Liver (tissue), 9 donors: ENCODE results near the gene NBAS. TPM values are rescaled to one million over a fixed set of nuclear protein-coding genes. Genes with fewer than 3 reads are reported as not detected.

Experiments used
- DNase-seq: peaks from one replicate; pipeline ENCODE4 v3.0.0-alpha.2; 2017; ENCODE audit warnings: low spot score
- H3K27ac ChIP-seq, 2 donors: one replicate each; pipeline ENCODE4 v1.7.0; 2013; ENCODE audit warnings: inconsistent platforms in 2 of 2, low read length in 2 of 2, control low read depth in 1 of 2, low read depth in 1 of 2, mild to moderate bottlenecking in 1 of 2
- H3K27me3 ChIP-seq, 4 donors: one replicate each; pipeline versions ENCODE4 v1.6.1 to v1.7.0; 2013; ENCODE audit warnings: low read length in 3 of 4, inconsistent platforms in 1 of 4, mild to moderate bottlenecking in 1 of 4, moderate library complexity in 1 of 4; ENCODE audit not compliant: control insufficient read depth in 4 of 4, insufficient read depth in 4 of 4
- H3K36me3 ChIP-seq, 4 donors: one replicate each; pipeline versions ENCODE4 v1.6.1 to v1.7.0; 2013; ENCODE audit warnings: low read length in 3 of 4, mild to moderate bottlenecking in 3 of 4, low read depth in 1 of 4, moderate library complexity in 1 of 4; ENCODE audit not compliant: control insufficient read depth in 4 of 4, insufficient read depth in 3 of 4
- H3K4me1 ChIP-seq, 4 donors: one replicate each; pipeline versions ENCODE4 v1.6.1 to v1.7.0; 2013; ENCODE audit warnings: low read length in 3 of 4, mild to moderate bottlenecking in 3 of 4, moderate library complexity in 1 of 4; ENCODE audit not compliant: control insufficient read depth in 4 of 4, insufficient read depth in 4 of 4
- H3K4me3 ChIP-seq, 3 donors: one replicate each; pipeline versions ENCODE4 v1.6.1 to v1.7.0; 2013; ENCODE audit warnings: low read length in 3 of 3, control low read depth in 1 of 3, low read depth in 1 of 3, mild to moderate bottlenecking in 1 of 3
- H3K9ac ChIP-seq, 2 donors: one replicate each; pipeline ENCODE4 v1.7.0; 2013; ENCODE audit warnings: low read length in 2 of 2, mild to moderate bottlenecking in 2 of 2, moderate library complexity in 2 of 2, control low read depth in 1 of 2, low read depth in 1 of 2
- H3K9me3 ChIP-seq, 4 donors: one replicate each; pipeline versions ENCODE4 v1.6.1 to v1.7.0; 2013; ENCODE audit warnings: low read length in 3 of 4; ENCODE audit not compliant: control insufficient read depth in 4 of 4
- CTCF ChIP-seq: fragments of 150-350 bp; IDR thresholded peaks from 2 replicates; pipeline ENCODE4 v1.5.1; 2017; ENCODE audit warnings: improper control_type of control experiment, low read depth, low read length; ENCODE audit not compliant: missing input control
- EGR1 ChIP-seq, 2 donors: IDR thresholded peaks; 2 replicates each; pipeline ENCODE4 v1.6.1; 2016 to 2018; ENCODE audit warnings: antibody characterized with exemption in 2 of 2, low read depth in 2 of 2
- FOXA1 ChIP-seq: IDR thresholded peaks from 2 replicates; pipeline ENCODE4 v1.6.1; 2016; ENCODE audit warnings: antibody characterized with exemption
- FOXA2 ChIP-seq: IDR thresholded peaks from 2 replicates; pipeline ENCODE4 v1.6.1; 2016; ENCODE audit warnings: antibody characterized with exemption
- GABPA ChIP-seq, 2 donors: IDR thresholded peaks in 1 of 2; conservative IDR thresholded peaks in 1 of 2; 2 replicates each; pipeline ENCODE4 v1.6.1; 2016; ENCODE audit warnings: antibody characterized with exemption in 2 of 2, mild to moderate bottlenecking in 1 of 2, moderate library complexity in 1 of 2
- HNF4A ChIP-seq, 2 donors: conservative IDR thresholded peaks; 2 replicates each; pipeline ENCODE4 v1.6.1; 2016; ENCODE audit warnings: antibody characterized with exemption in 2 of 2, mild to moderate bottlenecking in 2 of 2
- HNF4G ChIP-seq: IDR thresholded peaks from 2 replicates; pipeline ENCODE4 v1.6.1; 2016; ENCODE audit warnings: antibody characterized with exemption
- JUND ChIP-seq, 2 donors: IDR thresholded peaks; 2 replicates each; pipeline ENCODE4 v1.6.1; 2016; ENCODE audit warnings: antibody characterized with exemption in 2 of 2
- MAX ChIP-seq: IDR thresholded peaks from 2 replicates; pipeline ENCODE4 v1.6.1; 2016; ENCODE audit warnings: antibody characterized with exemption
- NR2F2 ChIP-seq: IDR thresholded peaks from 2 replicates; pipeline ENCODE4 v1.6.1; 2016; ENCODE audit warnings: antibody characterized with exemption
- RAD21 ChIP-seq, 2 donors: IDR thresholded peaks; 2 replicates each; pipeline ENCODE4 v1.6.1; 2016; ENCODE audit warnings: antibody characterized with exemption in 2 of 2, mild to moderate bottlenecking in 2 of 2
- REST ChIP-seq: IDR thresholded peaks from 2 replicates; pipeline ENCODE4 v1.6.1; 2016; ENCODE audit warnings: antibody characterized with exemption, mild to moderate bottlenecking
- RXRA ChIP-seq, 2 donors: IDR thresholded peaks; 2 replicates each; pipeline ENCODE4 v1.6.1; 2017 to 2018; ENCODE audit warnings: antibody characterized with exemption in 2 of 2, mild to moderate bottlenecking in 1 of 2
- SP1 ChIP-seq: IDR thresholded peaks from 2 replicates; pipeline ENCODE4 v1.6.1; 2018; ENCODE audit warnings: antibody characterized with exemption, mild to moderate bottlenecking
- TAF1 ChIP-seq: conservative IDR thresholded peaks from 2 replicates; pipeline ENCODE4 v1.6.1; 2016; ENCODE audit warnings: antibody characterized with exemption, mild to moderate bottlenecking
- WGBS: extraction: QIAGEN DNeasy Blood & Tissue Kit; methylation state at CpG from one replicate; pipeline ENCODE4 v1.1.7; 2013; 5-methylcytosine and 5-hydroxymethylcytosine counted together
- polyA plus RNA-seq, 2 donors: library from polyadenylated mRNA; stranded (reverse) in 1 of 2; unstranded in 1 of 2; fragments of 200-250 nt in 1 of 2; fragments of >200 nt in 1 of 2; fragmentation: Nextera tagmentation in 1 of 2; extraction: Ambion mirVana in 1 of 2; gene quantifications; one replicate each; pipeline versions ENCODE4 v1.2.1 to v1.2.3, GENCODE V29; 2013 to 2015
- total RNA-seq, 2 donors: library from RNA; depleted of rRNA; stranded (reverse); fragments of >200 nt; gene quantifications; one replicate each; pipeline ENCODE4 v1.2.3, GENCODE V29; 2014
- TF ChIP-seq, protein P1 (sequence below): IDR thresholded peaks from 2 replicates; pipeline ENCODE4 v1.6.1; 2016; ENCODE audit warnings: antibody characterized with exemption
- TF ChIP-seq, protein P2 (sequence below): IDR thresholded peaks from 2 replicates; pipeline ENCODE4 v1.6.1; 2016; ENCODE audit warnings: antibody characterized with exemption
- donor health status: healthy.
- donor health status: healthy.
- donor health status: healthy.
- donor health status: healthy.
- donor health status: healthy.

NBAS gene
- total and polyA plus RNA-seq, 4 donors = 10.5 to 40.0 (median 18.9) TPM

- Histone ChIP-seq H3K4me1 (no peaks in the 10 kb centered on the region), H3K27ac (no peak overlapping the region), H3K27me3 (no peaks in the 10 kb centered on the region), H3K4me3 (no peak overlapping the region), H3K36me3 (peaks cover 0 to 7% (median 1%) of the 10 kb centered on the region in 4 donors), H3K9me3 (no peaks in the 10 kb centered on the region), H3K9ac (no peak overlapping the region)
- WGBS = 96% methylated on average over 2 of the region's 2 CpGs
- DNase-seq = no peak
- no peak for TF ChIP-seq RXRA (IDR thresholded peaks at IDR 0.05)
- no peak for TF ChIP-seq JUND (IDR thresholded peaks at IDR 0.05)
Observed at GRCh38 chr2:15364561-15364960, 196.6 kb downstream of the NBAS start.

DNA sequence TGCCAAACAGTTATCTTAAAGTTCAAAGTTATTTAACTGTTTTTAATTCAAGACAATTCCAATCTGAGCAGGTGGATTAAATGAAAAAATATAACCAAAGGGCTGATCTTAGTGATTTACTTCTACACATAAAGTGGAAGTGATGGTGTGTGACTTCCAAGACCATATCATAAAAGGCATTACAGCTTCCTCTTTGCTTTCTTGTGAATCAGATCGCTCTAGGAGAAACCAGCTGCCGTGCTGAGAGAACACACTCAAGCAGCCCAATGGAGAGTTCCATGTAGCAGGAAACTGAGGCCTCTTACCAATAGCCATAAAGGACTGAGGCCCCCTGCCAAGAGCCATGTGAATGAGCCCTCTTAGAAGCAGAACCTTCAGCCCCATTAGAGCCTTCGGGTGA, 197.4 kb downstream of the NBAS start:
- DNase-seq = no peak
- H3K4me3 ChIP-seq = no peak overlapping the region
- no peaks in the 10 kb centered on the region for H3K4me1 ChIP-seq
- H3K9ac ChIP-seq = no peak overlapping the region
- WGBS = 96% methylated on average over 3 of the region's 3 CpGs
- TF ChIP-seq RAD21 (IDR thresholded peaks at IDR 0.05) (no peak), FOXA1 (no peak), MAX (no peak), FOXA2 (no peak), JUND (IDR thresholded peaks at IDR 0.05) (no peak), EGR1 (IDR thresholded peaks at IDR 0.05; ENCODE audit: low read depth in 2 of 2) (no peak), TAF1 (no peak), HNF4G (no peak), HNF4A (conservative IDR thresholded peaks at IDR 0.05) (no peak), SP1 (no peak), GABPA (IDR thresholded peaks at IDR 0.05 in 1 of 2, conservative IDR thresholded peaks at IDR 0.05 in 1 of 2) (no peak), CTCF (no peak), REST (no peak), NR2F2 (no peak), RXRA (IDR thresholded peaks at IDR 0.05) (no peak)
- TF ChIP-seq, protein P1, sequence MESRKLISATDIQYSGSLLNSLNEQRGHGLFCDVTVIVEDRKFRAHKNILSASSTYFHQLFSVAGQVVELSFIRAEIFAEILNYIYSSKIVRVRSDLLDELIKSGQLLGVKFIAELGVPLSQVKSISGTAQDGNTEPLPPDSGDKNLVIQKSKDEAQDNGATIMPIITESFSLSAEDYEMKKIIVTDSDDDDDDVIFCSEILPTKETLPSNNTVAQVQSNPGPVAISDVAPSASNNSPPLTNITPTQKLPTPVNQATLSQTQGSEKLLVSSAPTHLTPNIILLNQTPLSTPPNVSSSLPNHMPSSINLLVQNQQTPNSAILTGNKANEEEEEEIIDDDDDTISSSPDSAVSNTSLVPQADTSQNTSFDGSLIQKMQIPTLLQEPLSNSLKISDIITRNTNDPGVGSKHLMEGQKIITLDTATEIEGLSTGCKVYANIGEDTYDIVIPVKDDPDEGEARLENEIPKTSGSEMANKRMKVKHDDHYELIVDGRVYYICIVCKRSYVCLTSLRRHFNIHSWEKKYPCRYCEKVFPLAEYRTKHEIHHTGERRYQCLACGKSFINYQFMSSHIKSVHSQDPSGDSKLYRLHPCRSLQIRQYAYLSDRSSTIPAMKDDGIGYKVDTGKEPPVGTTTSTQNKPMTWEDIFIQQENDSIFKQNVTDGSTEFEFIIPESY = no peak
- TF ChIP-seq, protein P2, sequence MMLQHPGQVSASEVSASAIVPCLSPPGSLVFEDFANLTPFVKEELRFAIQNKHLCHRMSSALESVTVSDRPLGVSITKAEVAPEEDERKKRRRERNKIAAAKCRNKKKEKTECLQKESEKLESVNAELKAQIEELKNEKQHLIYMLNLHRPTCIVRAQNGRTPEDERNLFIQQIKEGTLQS = no peak
- no peaks in the 10 kb centered on the region for H3K9me3 ChIP-seq
- peaks cover 0 to 7% (median 1%) of the 10 kb centered on the region in 4 donors for H3K36me3 ChIP-seq
- no peaks in the 10 kb centered on the region for H3K27me3 ChIP-seq
- no peak overlapping the region for H3K27ac ChIP-seq
